Measurements from ENCODE around the gene ASIC4. TPM values are rescaled to one million over a fixed set of nuclear protein-coding genes. Genes with fewer than 3 reads are reported as not detected.

Gene ASIC4
- total and polyA plus RNA-seq, 2 of the 8 experiments (the other 6 are each of a cell fraction or from before 2014, with no cell fraction given), result 0.12 to 0.22 TPM

DNA sequence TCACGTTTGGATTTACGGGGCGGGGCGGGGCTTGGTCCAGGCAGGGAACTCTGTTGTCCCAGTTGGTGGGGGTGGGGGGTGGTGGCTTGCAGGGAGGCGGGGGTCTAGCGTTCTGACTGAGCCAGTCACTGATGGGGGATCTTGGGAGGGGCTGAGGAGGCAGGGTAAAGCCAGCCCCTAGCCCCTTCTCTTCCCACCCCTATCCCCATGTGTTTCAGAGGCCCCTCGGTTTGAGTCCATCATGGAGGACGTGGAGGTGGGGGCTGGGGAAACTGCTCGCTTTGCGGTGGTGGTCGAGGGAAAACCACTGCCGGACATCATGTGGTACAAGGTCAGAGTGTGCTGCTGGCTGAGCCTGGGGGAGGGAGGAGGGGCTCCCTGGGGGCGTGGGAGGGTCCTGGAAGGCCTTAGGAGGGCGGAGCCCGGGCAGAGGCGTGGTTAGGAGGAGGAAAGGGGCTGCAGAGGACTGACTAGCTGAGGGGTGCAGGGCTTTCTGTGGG is 37.6 kb upstream of the ASIC4 start:
- no peak for FAIRE-seq
- 2% methylated on average over 10 of the region's 16 CpGs; no CpG with 5 or more reads in 1 of the 2 experiments for WGBS, 2 experiments (ENCODE audit: extremely low coverage in 1 of 2, insufficient coverage in 1 of 2, insufficient read length in 1 of 2, insufficient replicate concordance in 2 of 2, low coverage in 1 of 2, low lambda C conversion rate in 2 of 2, missing lambda C conversion rate in 1 of 2)
- TF ChIP-seq RBBP5 (IDR thresholded peaks at IDR 0.05; ENCODE audit: borderline replicate concordance, low read depth, low read length), result peak; percentile 51; the same call in 1 of the 2 replicates
- peak; percentile 68; the same call in 1 of the 2 replicates for TF ChIP-seq POLR2AphosphoS5 (IDR thresholded peaks at IDR 0.05; ENCODE audit: low read depth, low read length)
- TF ChIP-seq RFX5 (IDR thresholded peaks at IDR 0.05; ENCODE audit: borderline replicate concordance, low read depth, low read length), result no peak
- TF ChIP-seq, protein P1, sequence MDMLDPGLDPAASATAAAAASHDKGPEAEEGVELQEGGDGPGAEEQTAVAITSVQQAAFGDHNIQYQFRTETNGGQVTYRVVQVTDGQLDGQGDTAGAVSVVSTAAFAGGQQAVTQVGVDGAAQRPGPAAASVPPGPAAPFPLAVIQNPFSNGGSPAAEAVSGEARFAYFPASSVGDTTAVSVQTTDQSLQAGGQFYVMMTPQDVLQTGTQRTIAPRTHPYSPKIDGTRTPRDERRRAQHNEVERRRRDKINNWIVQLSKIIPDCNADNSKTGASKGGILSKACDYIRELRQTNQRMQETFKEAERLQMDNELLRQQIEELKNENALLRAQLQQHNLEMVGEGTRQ (IDR thresholded peaks at IDR 0.05; ENCODE audit: low read length), result no peak
- TF ChIP-seq ASH2L (IDR thresholded peaks at IDR 0.05; ENCODE audit: low read length), result peak; percentile 41
- TF ChIP-seq SAP30 (IDR thresholded peaks at IDR 0.05; ENCODE audit: insufficient read depth, insufficient replicate concordance, low read length), result no peak
- peak; percentile 22; the same call in 1 of the 2 replicates for TF ChIP-seq TAF1 (IDR thresholded peaks at IDR 0.05; ENCODE audit: low read depth, low read length)
- TF ChIP-seq, protein P2, sequence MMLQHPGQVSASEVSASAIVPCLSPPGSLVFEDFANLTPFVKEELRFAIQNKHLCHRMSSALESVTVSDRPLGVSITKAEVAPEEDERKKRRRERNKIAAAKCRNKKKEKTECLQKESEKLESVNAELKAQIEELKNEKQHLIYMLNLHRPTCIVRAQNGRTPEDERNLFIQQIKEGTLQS (IDR thresholded peaks at IDR 0.05; ENCODE audit: insufficient read depth, low read depth, low read length), result no peak
- TF ChIP-seq EGR1 (IDR thresholded peaks at IDR 0.05; ENCODE audit: borderline replicate concordance, low read depth, low read length), result peak; percentile 12; the same call in 1 of the 2 replicates
- 0 out of 2 replicates have a peak, but pooled peaks have one; percentile 20 for TF ChIP-seq PHF8 (conservative IDR thresholded peaks at IDR 0.05; ENCODE audit: low read depth, low read length)

More for the DNA sequence above, 37.6 kb upstream of the ASIC4 start:
- Histone ChIP-seq H2BK5ac (ENCODE audit: low read depth, low read length) (peak overlapping the region; percentile 61; the same call in 1 of the 2 replicates), H4K5ac (ENCODE audit: insufficient read length, low read depth, low read length) (peak overlapping the region; percentile 89), H3K4me1 (replicated peaks in 1 of 4; ENCODE audit: control insufficient read depth in 3 of 4, insufficient read depth in 4 of 4, low read length in 3 of 4) (peaks cover 0 to 13% (median 6%) of the 10 kb centered on the region in 4 experiments; a peak in 5 of 7 replicates), H3K18ac (ENCODE audit: extremely low read depth, low read length) (peak overlapping the region; percentile 98; the same call in 1 of the 2 replicates), H3K14ac (ENCODE audit: insufficient read length) (no peak overlapping the region), H3K23me2 (ENCODE audit: low read depth, low read length) (no peaks in the 10 kb centered on the region), H3K79me2 (ENCODE audit: control insufficient read depth in 1 of 2, insufficient read depth in 2 of 2, low read length in 2 of 2) (no peaks in the 10 kb centered on the region), H3K27me3 (replicated peaks in 1 of 4; ENCODE audit: control insufficient read depth in 3 of 4, extremely low read depth in 1 of 4, insufficient read depth in 3 of 4, low read length in 3 of 4) (0 out of 7 replicates have a peak, but pooled peaks cover 0 to 2% (median 0%) of the 10 kb centered on the region in 4 experiments), H2BK120ac (replicated peaks; ENCODE audit: low read depth, low read length) (no peak overlapping the region), H2BK20ac (ENCODE audit: low read length) (no peak overlapping the region), H4K8ac (ENCODE audit: extremely low read depth, insufficient read depth, low read length) (peak overlapping the region; percentile 66; the same call in 1 of the 2 replicates), H2BK12ac (ENCODE audit: low read depth, low read length) (peak overlapping the region; percentile 80; the same call in 1 of the 2 replicates), H3K4me3 (ENCODE audit: extremely low read depth in 1 of 4, insufficient read depth in 2 of 4, low read depth in 3 of 4, low read length in 4 of 4) (peak overlapping the region; percentile 29 to 57 (median 36)), H3K36me3 (ENCODE audit: control insufficient read depth in 2 of 4, insufficient read depth in 4 of 4, low read length in 3 of 4) (no peaks in the 10 kb centered on the region), H3K56ac (replicated peaks; ENCODE audit: insufficient read length, low read depth, low read length) (no peak overlapping the region), H3K27ac (ENCODE audit: low read depth, low read length) (no peak overlapping the region; the same call in 1 of the 2 replicates), H3K4me2 (ENCODE audit: insufficient read depth in 1 of 2, low read depth in 2 of 2, low read length in 2 of 2) (peak overlapping the region; percentile 71 to 80), H2AK5ac (ENCODE audit: low read depth, low read length) (no peak overlapping the region), H2BK15ac (ENCODE audit: low read length) (peak overlapping the region; percentile 74; the same call in 1 of the 2 replicates), H3K4ac (replicated peaks; ENCODE audit: insufficient read length, low read depth, low read length) (no peak overlapping the region), H3K9ac (replicated peaks in 1 of 4; ENCODE audit: extremely low read depth in 1 of 4, low read depth in 3 of 4, low read length in 3 of 4) (no peak overlapping the region; a peak in 1 of 7 replicates), H3K23ac (ENCODE audit: insufficient read length) (no peak overlapping the region), H3K9me3 (ENCODE audit: insufficient read depth in 2 of 2, low read depth in 1 of 2, low read length in 1 of 2) (no peaks in the 10 kb centered on the region), H4K20me1 (replicated peaks in 1 of 2; ENCODE audit: control insufficient read depth in 1 of 2, insufficient read depth in 2 of 2, low read length in 2 of 2) (peaks cover 0 to 2% of the 10 kb centered on the region in 2 experiments), H4K91ac (replicated peaks; ENCODE audit: insufficient read length, low read length) (peak overlapping the region; percentile 25), H3K79me1 (ENCODE audit: low read depth, low read length) (no peaks in the 10 kb centered on the region; the same call in 1 of the 2 replicates), H2AFZ (ENCODE audit: low read length) (no peak overlapping the region)
- ChIA-PET CTCF (ENCODE audit: partially characterized antibody) (interaction anchor here (0.8 to 113.1 kb wide), 7 partner anchors 13 to 198 kb away, joined by 3 to 7248 read pairs (median 4); partner anchors contain the start of genes ASIC4, CHPF, DES and GMPPA), POLR2A (ENCODE audit: partially characterized antibody) (interaction anchor here (0.7 to 2.8 kb wide), 19 partner anchors 9 to 88 kb away, joined by 3 to 17 read pairs (median 5); partner anchors contain the start of gene GMPPA)
- DNase-seq (ENCODE audit: low read depth in 1 of 2, low spot score in 2 of 2), result peak in 1 of 2 experiments; percentile 95
